ENCODE results near the gene AFG3L2.

Gene AFG3L2

DNA sequence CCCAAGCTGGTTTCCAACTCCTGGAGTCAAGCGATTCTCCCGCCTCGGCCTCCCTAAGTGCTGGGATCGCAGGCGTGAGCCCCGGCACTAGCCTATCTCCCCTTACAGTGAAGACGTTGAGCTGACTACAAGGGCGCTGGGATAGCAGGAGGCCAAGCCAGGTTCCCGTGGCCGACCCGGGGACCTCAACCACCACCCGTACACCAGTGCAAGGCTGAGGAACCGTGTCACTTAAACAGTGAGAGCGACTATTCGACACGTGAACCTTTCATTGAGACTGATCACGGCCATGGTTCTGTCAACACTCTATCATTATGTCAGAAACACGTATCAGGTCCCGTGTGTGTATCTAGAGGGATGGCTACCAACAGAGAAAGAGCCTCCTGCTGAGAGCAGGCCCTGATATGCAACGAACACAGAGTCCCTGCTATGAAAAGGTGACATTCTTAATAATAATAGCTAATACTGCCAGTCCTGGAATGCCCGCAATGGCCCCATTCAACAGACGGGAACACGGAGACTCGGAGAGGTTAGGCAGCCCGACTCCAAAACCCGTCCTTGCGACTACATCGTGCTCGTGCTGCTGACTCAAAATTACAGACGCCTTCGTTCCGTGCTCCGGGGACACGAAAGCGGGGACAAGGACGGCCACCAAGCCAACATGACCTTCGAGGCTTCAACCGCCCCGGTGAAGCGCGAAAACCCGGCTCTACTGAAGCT lies 833 bp downstream of the AFG3L2 start:
- DNase-seq (ENCODE audit: extremely low spot score) = peak; percentile 33
- no peak for TF ChIP-seq CTCF (IDR thresholded peaks at IDR 0.05; ENCODE audit: control extremely low read depth, extremely low read depth, low read depth, missing control alignments)
- ChIA-PET POLR2A (interaction anchor here (1.3 kb wide), 1 partner anchor 69 kb away, joined by 4 read pairs; no protein-coding TSS in a partner anchor), CTCF (interaction anchor here (1.2 to 4.0 kb wide), 4 partner anchors 8 to 284 kb away, joined by 3 to 29 read pairs (median 4); no protein-coding TSS in a partner anchor)

- POLR2A ChIA-PET = interaction anchor here (0.6 kb wide), 1 partner anchor 48 kb away, joined by 3 read pairs; no protein-coding TSS in a partner anchor
- CTCF ChIA-PET = no interaction called here
- no peak for DNase-seq (ENCODE audit: extremely low spot score)
- TF ChIP-seq CTCF (IDR thresholded peaks at IDR 0.05; ENCODE audit: control extremely low read depth, extremely low read depth, low read depth, missing control alignments) = no peak
These were observed 2.6 kb downstream of the AFG3L2 start for GRCh38 chr18:12374401-12374800.

- ChIA-PET CTCF (interaction anchor here (1.2 to 2.6 kb wide), 5 partner anchors 10 to 46 kb away, joined by 3 to 10 read pairs (median 4); no protein-coding TSS in a partner anchor), POLR2A (no interaction called here)
- DNase-seq (ENCODE audit: extremely low spot score) = no peak
- no peak for TF ChIP-seq CTCF (IDR thresholded peaks at IDR 0.05; ENCODE audit: control extremely low read depth, extremely low read depth, low read depth, missing control alignments)
These were observed 3.3 kb downstream of the AFG3L2 start for GRCh38 chr18:12373771-12374116.

- TF ChIP-seq CTCF (IDR thresholded peaks at IDR 0.05; ENCODE audit: control extremely low read depth, extremely low read depth, low read depth, missing control alignments) = no peak
- CTCF ChIA-PET = interaction anchor here (1.2 to 2.6 kb wide), 5 partner anchors 9 to 45 kb away, joined by 3 to 10 read pairs (median 4); no protein-coding TSS in a partner anchor
- POLR2A ChIA-PET = no interaction called here
- no peak for DNase-seq (ENCODE audit: extremely low spot score)
These were observed 3.8 kb downstream of the AFG3L2 start for GRCh38 chr18:12373116-12373770.

- POLR2A ChIA-PET = no interaction called here
- CTCF ChIA-PET = interaction anchor here (1.2 to 2.6 kb wide), 2 partner anchors 8 to 11 kb away, joined by 3 to 10 read pairs; no protein-coding TSS in a partner anchor
- TF ChIP-seq CTCF (IDR thresholded peaks at IDR 0.05; ENCODE audit: control extremely low read depth, extremely low read depth, low read depth, missing control alignments) = no peak
- no peak for DNase-seq (ENCODE audit: extremely low spot score)
These were observed 4.6 kb downstream of the AFG3L2 start for GRCh38 chr18:12372406-12372805.

GRCh38 chr18:12371590-12371989 lies 5.4 kb downstream of the AFG3L2 start:
- no peak for DNase-seq (ENCODE audit: extremely low spot score)
- ChIA-PET CTCF (interaction anchor here (1.5 to 2.6 kb wide), 2 partner anchors 10 to 14 kb away, joined by 3 to 10 read pairs; no protein-coding TSS in a partner anchor), POLR2A (no interaction called here)
- TF ChIP-seq CTCF (IDR thresholded peaks at IDR 0.05; ENCODE audit: control extremely low read depth, extremely low read depth, low read depth, missing control alignments) = no peak

Data from GM10248 (cell line).